ENCODE data around the gene NT5C3B. TPM values are rescaled to one million over a fixed set of nuclear protein-coding genes. Genes with fewer than 3 reads are reported as not detected.

Gene NT5C3B
- total RNA-seq = 70.3 TPM

DNA sequence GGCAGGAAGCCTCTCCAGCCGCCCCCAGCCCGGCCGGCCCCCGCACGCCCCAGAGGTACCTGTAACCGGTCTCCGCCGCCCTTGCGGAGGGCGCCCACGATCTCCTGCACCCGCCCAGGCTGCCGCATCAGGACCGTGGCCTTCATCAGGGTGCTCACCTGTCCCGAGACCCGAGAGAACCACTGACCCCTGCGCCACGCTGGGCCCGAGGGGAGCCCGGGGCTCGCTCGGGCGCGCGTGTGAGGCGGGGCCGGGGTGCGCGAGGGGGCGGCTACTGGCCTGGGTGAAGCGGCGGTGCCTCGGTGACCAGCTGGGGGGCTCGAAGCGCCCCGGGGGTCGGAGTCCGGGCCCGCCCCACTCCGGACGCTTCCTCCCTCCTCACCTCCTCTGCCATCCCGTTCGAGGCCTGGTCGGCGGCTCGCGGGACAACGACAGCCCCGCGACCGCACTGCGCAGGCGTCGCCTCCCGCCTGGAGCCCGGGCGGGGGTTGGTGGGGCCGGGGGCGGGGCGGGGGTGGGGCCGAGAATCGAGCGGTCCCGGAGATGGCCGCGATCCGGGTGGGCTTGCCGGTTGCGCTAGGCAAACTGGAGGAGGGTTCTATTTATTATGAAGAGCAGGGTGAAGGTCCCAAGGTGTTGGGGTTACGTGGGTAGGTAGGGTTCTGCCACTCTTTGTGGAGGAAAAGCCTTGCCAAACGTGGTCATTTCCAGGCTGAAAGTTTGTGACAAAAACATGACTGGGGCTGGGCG, at the start of gene NT5C3B:
Gene NT5C3B, minus strand, starts transcription at position 433 of the 750 bp plus-strand sequence. Its CDS starts 39 bp downstream, at position 394.

DNA sequence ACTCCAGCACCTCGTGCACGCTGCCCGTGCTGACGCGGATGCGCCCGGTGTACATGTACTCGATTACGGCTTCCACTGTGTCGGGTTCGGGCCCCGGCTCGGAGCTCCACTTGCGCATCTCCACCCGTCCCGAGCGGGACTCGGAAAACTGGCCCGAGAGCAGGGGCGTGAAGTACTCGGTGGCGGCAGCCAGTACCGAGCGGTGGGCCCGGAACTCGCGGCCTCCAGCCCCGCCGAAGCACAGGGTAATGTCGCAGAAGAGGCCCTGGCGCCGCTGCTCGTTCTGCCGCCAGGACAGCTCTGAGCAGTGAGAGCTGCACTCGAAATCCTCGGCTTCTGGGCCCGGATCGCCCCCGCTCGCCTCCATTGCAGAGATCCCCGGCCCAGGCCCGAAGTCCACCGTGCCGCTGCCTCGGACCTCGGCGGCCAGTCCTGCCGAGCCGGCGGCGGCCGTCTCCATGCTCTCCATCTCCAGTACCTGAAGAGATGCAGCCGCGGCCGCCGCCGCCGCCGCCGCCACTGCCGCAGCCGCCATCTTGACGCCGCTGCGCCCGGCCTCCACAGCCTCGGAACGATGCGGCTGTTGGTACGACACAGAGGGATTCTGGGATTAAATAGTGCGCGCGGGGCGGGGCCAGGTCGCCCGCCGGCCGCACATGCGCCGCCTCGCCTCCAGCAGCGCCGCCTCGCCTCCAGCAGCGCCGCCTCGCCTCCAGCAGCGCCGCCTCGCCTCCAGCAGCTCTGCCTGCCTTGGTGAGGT, 29.0 kb upstream of the NT5C3B start, which contains the start of gene KLHL11:
Gene KLHL11, minus strand, starts transcription at position 588 of the 760 bp plus-strand sequence. Its CDS starts 53 bp downstream, at position 535.

DNA sequence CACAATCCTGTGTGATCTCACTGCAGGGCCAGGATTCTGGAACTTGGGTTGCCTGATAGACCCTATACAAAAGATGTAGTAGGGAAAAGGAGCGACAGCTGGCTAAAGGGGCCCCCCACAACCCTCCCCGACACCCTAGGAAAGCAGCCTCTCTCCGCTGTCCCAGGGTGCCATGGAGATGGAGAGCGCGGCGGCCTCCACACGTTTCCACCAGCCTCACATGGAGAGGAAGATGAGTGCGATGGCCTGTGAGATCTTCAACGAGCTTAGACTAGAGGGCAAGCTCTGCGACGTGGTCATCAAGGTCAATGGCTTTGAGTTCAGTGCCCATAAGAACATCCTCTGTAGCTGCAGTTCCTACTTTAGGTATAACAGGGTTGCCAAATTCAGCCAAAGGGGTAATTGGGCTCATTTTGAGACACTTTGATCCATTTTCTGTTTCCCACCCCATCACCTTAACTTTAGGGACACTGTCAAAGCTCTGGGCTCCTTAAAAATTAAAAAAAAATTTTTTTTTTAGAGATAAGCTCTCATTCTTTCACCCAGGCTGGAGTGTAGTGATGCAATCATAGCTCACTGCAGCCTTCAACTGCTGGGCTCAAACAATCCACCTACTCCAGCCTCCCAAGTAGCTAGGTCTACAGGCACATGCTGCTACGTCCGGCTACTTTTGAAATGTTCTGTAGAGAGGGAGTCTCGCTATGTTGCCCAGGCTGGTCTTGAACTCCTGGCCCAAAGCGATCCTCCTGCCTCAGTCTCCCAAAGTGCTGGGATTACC, 1.9 kb upstream of the NT5C3B start, which contains the start of gene KLHL10:
Gene KLHL10, plus strand, starts transcription at position 65 of the 778 bp plus-strand sequence. Its CDS starts 108 bp downstream, at position 173.

DNA sequence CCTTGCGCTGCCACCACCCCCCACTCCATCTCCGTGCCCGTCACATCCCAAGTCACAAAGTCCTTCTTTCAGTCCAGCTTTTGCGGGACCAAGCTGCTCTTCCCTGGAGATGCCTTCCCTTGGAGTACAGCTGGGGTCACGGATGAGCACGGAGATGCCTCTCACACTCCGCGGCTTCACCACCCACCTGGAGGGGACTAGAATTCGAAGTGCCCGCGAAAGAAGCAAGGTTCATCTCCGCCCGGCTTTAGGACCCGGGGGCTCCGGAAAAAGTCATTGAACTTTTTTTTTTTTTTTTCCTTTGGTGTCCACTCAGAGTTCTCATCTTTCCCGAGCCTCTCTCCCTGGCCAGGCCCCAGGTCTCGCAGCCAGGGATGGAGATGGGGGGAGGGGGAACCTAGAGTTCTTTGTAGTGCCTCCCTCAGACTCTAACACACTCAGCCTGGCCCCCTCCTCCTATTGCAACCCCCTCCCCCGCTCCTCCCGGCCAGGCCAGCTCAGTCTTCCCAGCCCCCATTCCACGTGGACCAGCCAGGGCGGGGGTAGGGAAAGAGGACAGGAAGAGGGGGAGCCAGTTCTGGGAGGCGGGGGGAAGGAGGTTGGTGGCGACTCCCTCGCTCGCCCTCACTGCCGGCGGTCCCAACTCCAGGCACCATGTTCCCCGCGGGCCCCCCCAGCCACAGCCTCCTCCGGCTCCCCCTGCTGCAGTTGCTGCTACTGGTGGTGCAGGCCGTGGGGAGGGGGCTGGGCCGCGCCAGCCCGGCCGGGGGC, 23.5 kb downstream of the NT5C3B start, which contains the start of gene FKBP10:
Gene FKBP10, plus strand, starts transcription at position 624 of the 771 bp plus-strand sequence. Its CDS starts 31 bp downstream, at position 655.

DNA sequence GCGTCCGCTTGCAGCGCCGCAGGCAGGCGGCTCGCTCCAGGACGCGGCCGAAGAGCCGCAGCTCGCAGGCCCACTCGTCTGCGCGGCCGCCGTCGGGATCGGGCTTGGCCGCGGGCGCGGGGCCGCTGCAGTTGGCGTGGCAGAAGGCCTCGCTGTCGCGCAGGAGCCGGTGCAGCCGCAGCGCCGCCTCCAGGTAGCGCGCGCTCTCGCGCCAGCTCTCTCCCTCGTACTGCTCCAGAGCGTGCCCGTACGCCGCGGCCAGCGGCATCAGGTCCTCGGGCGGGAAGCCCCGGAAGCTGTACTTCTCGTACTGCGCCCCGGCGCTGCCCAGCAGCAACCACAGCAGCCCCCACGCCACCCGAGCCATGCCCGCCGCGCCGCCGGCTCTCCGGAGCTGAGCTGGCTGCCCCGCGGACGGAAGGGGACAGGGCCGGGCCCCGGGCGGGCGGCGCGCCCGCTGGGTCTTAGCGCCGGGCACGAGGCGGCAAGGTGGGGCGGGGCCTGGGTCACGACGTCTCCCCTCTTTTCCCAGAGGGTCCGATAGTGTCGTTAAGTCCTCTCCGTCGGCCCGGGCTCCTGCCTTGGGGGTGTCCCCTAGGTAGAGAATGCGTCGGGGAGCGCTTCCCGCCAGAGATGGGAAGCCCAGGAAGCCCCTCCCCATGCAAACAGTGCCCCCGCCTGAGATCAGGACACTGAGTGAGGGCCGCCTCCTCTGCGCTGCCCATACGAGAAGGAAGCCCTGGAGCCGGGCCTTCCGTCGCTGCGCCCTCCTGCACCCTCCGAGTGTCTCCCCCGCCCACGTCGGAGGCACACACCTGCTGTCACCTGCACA, 24.3 kb downstream of the NT5C3B start, which contains the start of gene P3H4:
Gene P3H4, minus strand, starts transcription at position 401 of the 832 bp plus-strand sequence. Its CDS starts 34 bp downstream, at position 367.

DNA sequence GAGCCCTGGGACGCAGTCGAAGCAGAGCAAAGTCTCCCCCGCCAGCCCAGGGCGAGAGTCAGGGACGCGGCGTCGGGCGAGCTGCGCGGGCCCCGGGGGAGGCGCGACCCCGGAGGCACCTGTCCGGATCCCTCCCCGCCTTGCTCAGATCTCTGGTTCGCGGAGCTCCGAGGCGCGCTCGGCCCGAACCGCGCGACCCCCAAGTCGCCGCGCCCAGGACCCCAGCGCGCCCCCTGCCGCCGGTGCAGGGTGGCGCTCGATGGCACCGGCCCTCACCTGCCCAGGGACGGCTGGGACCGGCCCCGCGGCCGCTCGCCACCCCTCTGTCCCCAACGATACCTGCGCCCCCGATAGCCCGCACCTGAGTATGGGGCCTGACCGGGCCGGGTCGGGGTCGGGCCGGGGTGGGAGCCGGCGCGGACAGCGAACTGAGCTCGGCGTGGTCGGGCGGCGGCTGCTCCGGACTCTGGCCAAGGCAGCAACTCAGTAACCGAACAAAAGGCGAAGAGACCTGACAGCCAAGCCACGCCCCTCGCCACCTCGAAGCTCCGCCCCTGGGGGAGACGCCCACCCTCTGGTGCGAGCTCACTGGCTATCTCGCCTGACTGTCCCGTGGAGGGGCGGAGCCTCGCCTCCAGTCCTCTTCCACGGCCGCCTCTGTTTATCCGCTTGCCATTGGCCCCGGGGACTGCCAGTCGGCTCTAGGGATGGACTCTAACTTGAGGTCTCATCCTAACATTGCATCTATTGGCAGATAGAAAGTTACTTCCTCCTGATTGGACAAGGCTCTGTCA, 49.6 kb downstream of the NT5C3B start, which contains the start of gene JUP:
Gene JUP, minus strand, starts transcription at position 485 of the 794 bp plus-strand sequence. CDS start 14,857 bp downstream, outside the sequence.

Other genes starting within 250 kb of the NT5C3B start
- 51.0 TPM for gene KRT14, start 249.3 kb downstream of the NT5C3B start, total RNA-seq
- gene KRT16, start 223.5 kb downstream of the NT5C3B start, total RNA-seq = 0.66 TPM
- gene KRT17, start 211.7 kb downstream of the NT5C3B start, total RNA-seq = 39.9 TPM
- 247 TPM for gene EIF1, start 147.3 kb downstream of the NT5C3B start, total RNA-seq
- not detected for gene GAST, start 123.9 kb downstream of the NT5C3B start, total RNA-seq
- gene HAP1, start 101.6 kb downstream of the NT5C3B start, total RNA-seq = 0.38 TPM
- gene JUP, start 49.5 kb downstream of the NT5C3B start, total RNA-seq = 104 TPM
- 34.0 TPM for gene P3H4, start 24.3 kb downstream of the NT5C3B start, total RNA-seq
- gene FKBP10, start 23.2 kb downstream of the NT5C3B start, total RNA-seq = 167 TPM
- gene KLHL10, start 1.6 kb upstream of the NT5C3B start, total RNA-seq = 0.16 TPM
- 83.0 TPM for gene KLHL11, start 29.2 kb upstream of the NT5C3B start, total RNA-seq
- gene ACLY, start 82.7 kb upstream of the NT5C3B start, total RNA-seq = 145 TPM
- gene ODAD4, start 94.4 kb upstream of the NT5C3B start, total RNA-seq = 2.9 TPM
- gene CNP, start 130.6 kb upstream of the NT5C3B start, total RNA-seq = 64.6 TPM
- gene DNAJC7, start 181.2 kb upstream of the NT5C3B start, total RNA-seq = 103 TPM
- gene NKIRAS2, start 183.9 kb upstream of the NT5C3B start, total RNA-seq = 45.6 TPM
- 7.9 TPM for gene C17orf113, start 214.4 kb upstream of the NT5C3B start, total RNA-seq

Data from camera-type eye (tissue), 1 donor.